ENCODE measurements around the gene TRAF3. TPM values are rescaled to one million over a fixed set of nuclear protein-coding genes. Genes with fewer than 3 reads are reported as not detected.

TRAF3 gene
- total and polyA plus RNA-seq, 4 donors: 2.1 to 12.0 (median 5.2) TPM

GRCh38 chr14:102779084-102779462 lies 1.8 kb downstream of the TRAF3 start (continued):
- TF ChIP-seq TAF1 (conservative IDR thresholded peaks at IDR 0.05): no peak
- no peak for TF ChIP-seq SP1 (IDR thresholded peaks at IDR 0.05)
- no peak for TF ChIP-seq MAX (IDR thresholded peaks at IDR 0.05)
- no peak for TF ChIP-seq FOXA2 (IDR thresholded peaks at IDR 0.05)
- TF ChIP-seq HNF4G (IDR thresholded peaks at IDR 0.05): no peak
- TF ChIP-seq RXRA (IDR thresholded peaks at IDR 0.05): no peak
- no peak for TF ChIP-seq JUND (IDR thresholded peaks at IDR 0.05)

- Histone ChIP-seq H3K9me3 (ENCODE audit: control insufficient read depth in 4 of 4, low read length in 3 of 4) (no peaks in the 10 kb centered on the region), H3K36me3 (ENCODE audit: control insufficient read depth in 4 of 4, insufficient read depth in 3 of 4, low read depth in 1 of 4, low read length in 3 of 4) (no peaks in the 10 kb centered on the region), H3K9ac (ENCODE audit: low read depth in 1 of 2, low read length in 2 of 2) (no peak overlapping the region), H3K4me3 (ENCODE audit: low read depth in 1 of 3, low read length in 3 of 3) (no peak overlapping the region), H3K4me1 (ENCODE audit: control insufficient read depth in 4 of 4, insufficient read depth in 4 of 4, low read length in 3 of 4) (peaks cover 0 to 14% (median 7%) of the 10 kb centered on the region in 4 donors), H3K27ac (ENCODE audit: low read depth in 1 of 2, low read length in 2 of 2) (no peak overlapping the region), H3K27me3 (ENCODE audit: control insufficient read depth in 4 of 4, insufficient read depth in 4 of 4, low read length in 3 of 4) (no peaks in the 10 kb centered on the region)
- WGBS: 87% methylated on average over 13 of the region's 13 CpGs
- no peak for DNase-seq (ENCODE audit: low spot score)
- TF ChIP-seq RAD21 (IDR thresholded peaks at IDR 0.05) (no peak), JUND (IDR thresholded peaks at IDR 0.05) (no peak), NR2F2 (IDR thresholded peaks at IDR 0.05) (no peak), RXRA (IDR thresholded peaks at IDR 0.05) (no peak), MAX (IDR thresholded peaks at IDR 0.05) (no peak), ATF3 (IDR thresholded peaks at IDR 0.05) (no peak), YY1 (IDR thresholded peaks at IDR 0.05) (no peak), HNF4G (IDR thresholded peaks at IDR 0.05) (no peak), GABPA (IDR thresholded peaks at IDR 0.05 in 1 of 2, conservative IDR thresholded peaks at IDR 0.05 in 1 of 2) (no peak), TAF1 (conservative IDR thresholded peaks at IDR 0.05) (no peak), ZBTB33 (IDR thresholded peaks at IDR 0.05) (no peak), FOXA2 (IDR thresholded peaks at IDR 0.05) (no peak), SP1 (IDR thresholded peaks at IDR 0.05) (no peak), FOXA1 (IDR thresholded peaks at IDR 0.05) (no peak), CTCF (IDR thresholded peaks at IDR 0.05; ENCODE audit: low read depth, low read length, missing input control) (no peak), HNF4A (conservative IDR thresholded peaks at IDR 0.05) (no peak)
Observed at GRCh38 chr14:102779574-102780315, 2.5 kb downstream of the TRAF3 start.

GRCh38 chr14:102781063-102781462 lies 3.8 kb downstream of the TRAF3 start:
- TF ChIP-seq HNF4A (conservative IDR thresholded peaks at IDR 0.05) (no peak), ATF3 (IDR thresholded peaks at IDR 0.05) (no peak), NR2F2 (IDR thresholded peaks at IDR 0.05) (no peak), GABPA (IDR thresholded peaks at IDR 0.05 in 1 of 2, conservative IDR thresholded peaks at IDR 0.05 in 1 of 2) (no peak), HNF4G (IDR thresholded peaks at IDR 0.05) (no peak), FOXA1 (IDR thresholded peaks at IDR 0.05) (no peak), TAF1 (conservative IDR thresholded peaks at IDR 0.05) (no peak), MAX (IDR thresholded peaks at IDR 0.05) (no peak), YY1 (IDR thresholded peaks at IDR 0.05) (no peak), EGR1 (IDR thresholded peaks at IDR 0.05; ENCODE audit: low read depth in 2 of 2) (no peak), RXRA (IDR thresholded peaks at IDR 0.05) (no peak), JUND (IDR thresholded peaks at IDR 0.05) (no peak), ZBTB33 (IDR thresholded peaks at IDR 0.05) (no peak), FOXA2 (IDR thresholded peaks at IDR 0.05) (no peak), CTCF (IDR thresholded peaks at IDR 0.05; ENCODE audit: low read depth, low read length, missing input control) (no peak), SP1 (IDR thresholded peaks at IDR 0.05) (no peak), RAD21 (IDR thresholded peaks at IDR 0.05) (no peak)
- no peak for DNase-seq (ENCODE audit: low spot score)
- Histone ChIP-seq H3K4me1 (ENCODE audit: control insufficient read depth in 4 of 4, insufficient read depth in 4 of 4, low read length in 3 of 4) (peaks cover 0 to 14% (median 7%) of the 10 kb centered on the region in 4 donors), H3K36me3 (ENCODE audit: control insufficient read depth in 4 of 4, insufficient read depth in 3 of 4, low read depth in 1 of 4, low read length in 3 of 4) (no peaks in the 10 kb centered on the region), H3K27me3 (ENCODE audit: control insufficient read depth in 4 of 4, insufficient read depth in 4 of 4, low read length in 3 of 4) (no peaks in the 10 kb centered on the region), H3K4me3 (ENCODE audit: low read depth in 1 of 3, low read length in 3 of 3) (no peak overlapping the region), H3K27ac (ENCODE audit: low read depth in 1 of 2, low read length in 2 of 2) (no peak overlapping the region), H3K9me3 (ENCODE audit: control insufficient read depth in 4 of 4, low read length in 3 of 4) (no peaks in the 10 kb centered on the region), H3K9ac (ENCODE audit: low read depth in 1 of 2, low read length in 2 of 2) (no peak overlapping the region)
- 99% methylated on average over 4 of the region's 4 CpGs for WGBS

Measured in liver (tissue), 9 donors.